Trophoblast cell (in vitro differentiated cells and primary cell): Measurements from ENCODE around the gene PPP1R12B.
"Not testable (repeated sequence)": the region's sequence is repeated elsewhere in the genome, so short reads cannot be mapped to it uniquely, and the experiment has no call there.

Source experiments
- DNase-seq, 2 donors: peaks; one replicate each; pipeline ENCODE4 v3.0.0-alpha.2; 2016
- H2AFZ ChIP-seq: 2 replicates; pipeline ENCODE4 v1.6.1; 2013; ENCODE audit warnings: low read length, moderate library complexity, mild to moderate bottlenecking; ENCODE audit not compliant: insufficient read depth, poor library complexity
- H2AK5ac ChIP-seq: 2 replicates; pipeline ENCODE4 v1.6.1; 2013; ENCODE audit warnings: mild to moderate bottlenecking, low read length
- H2BK120ac ChIP-seq: 2 replicates; pipeline ENCODE4 v1.6.1; 2013; ENCODE audit warnings: low read length, mild to moderate bottlenecking, moderate library complexity; ENCODE audit not compliant: insufficient read depth, poor library complexity
- H2BK12ac ChIP-seq: 2 replicates; pipeline ENCODE4 v1.6.1; 2013; ENCODE audit warnings: mild to moderate bottlenecking, low read length, moderate library complexity
- H2BK5ac ChIP-seq: 2 replicates; pipeline ENCODE4 v1.6.1; 2013; ENCODE audit warnings: low read length, low read depth, moderate library complexity, mild to moderate bottlenecking; ENCODE audit not compliant: poor library complexity
- H3K14ac ChIP-seq: 2 replicates; pipeline ENCODE4 v1.6.1; 2013; ENCODE audit warnings: mild to moderate bottlenecking, low read length
- H3K18ac ChIP-seq: 2 replicates; pipeline ENCODE4 v1.6.1; 2013; ENCODE audit warnings: mild to moderate bottlenecking, low read length
- H3K23ac ChIP-seq: 2 replicates; pipeline ENCODE4 v1.6.1; 2013; ENCODE audit warnings: low read length
- H3K27ac ChIP-seq: 2 replicates; pipeline ENCODE4 v1.5.1; 2013; ENCODE audit warnings: low read depth, mild to moderate bottlenecking, inconsistent platforms, low read length, moderate library complexity
- H3K27me3 ChIP-seq: 2 replicates; pipeline ENCODE4 v1.6.1; 2013; ENCODE audit warnings: inconsistent platforms, mild to moderate bottlenecking, low read length, moderate library complexity; ENCODE audit not compliant: insufficient read depth
- H3K36me3 ChIP-seq, 2 experiments: 1 replicate in 1 of 2; 2 replicates in 1 of 2; pipeline ENCODE4 v1.6.1; 2013; ENCODE audit warnings: low read length in 2 of 2, mild to moderate bottlenecking in 2 of 2, moderate library complexity in 1 of 2; ENCODE audit not compliant: insufficient read depth in 2 of 2, control insufficient read depth in 1 of 2
- H3K4ac ChIP-seq: 2 replicates; pipeline ENCODE4 v1.6.1; 2013; ENCODE audit warnings: low read depth, mild to moderate bottlenecking, low read length, moderate library complexity
- H3K4me1 ChIP-seq, 2 experiments: 1 replicate in 1 of 2; 2 replicates in 1 of 2; pipeline ENCODE4 v1.6.1; 2013; ENCODE audit warnings: low read length in 2 of 2, mild to moderate bottlenecking in 2 of 2, moderate library complexity in 1 of 2; ENCODE audit not compliant: insufficient read depth in 2 of 2, control insufficient read depth in 1 of 2
- H3K4me2 ChIP-seq: 2 replicates; pipeline ENCODE4 v1.6.1; 2013; ENCODE audit warnings: inconsistent platforms, mild to moderate bottlenecking, low read length, moderate library complexity
- H3K4me3 ChIP-seq: 2 replicates; pipeline ENCODE4 v1.5.1; 2013; ENCODE audit warnings: mild to moderate bottlenecking, low read depth, low read length, inconsistent platforms
- H3K79me1 ChIP-seq: one replicate; pipeline ENCODE4 v1.6.1; 2013; ENCODE audit warnings: low read length
- H3K79me2 ChIP-seq: 2 replicates; pipeline ENCODE4 v1.6.1; 2013; ENCODE audit warnings: low read length, mild to moderate bottlenecking; ENCODE audit not compliant: control insufficient read depth, insufficient read depth, poor library complexity
- H3K9ac ChIP-seq: 2 replicates; pipeline ENCODE4 v1.6.1; 2013; ENCODE audit warnings: mild to moderate bottlenecking, low read length
- H3K9me3 ChIP-seq: 2 replicates; pipeline ENCODE4 v1.6.1; 2013; ENCODE audit warnings: low read depth, mild to moderate bottlenecking, control low read depth, inconsistent platforms, low read length; ENCODE audit not compliant: insufficient read depth
- H4K12ac ChIP-seq: 2 replicates; pipeline ENCODE4 v1.6.1; 2013; ENCODE audit warnings: low read depth, mild to moderate bottlenecking, low read length, moderate library complexity
- H4K8ac ChIP-seq: 2 replicates; pipeline ENCODE4 v1.6.1; 2013; ENCODE audit warnings: low read depth, mild to moderate bottlenecking, low read length, moderate library complexity
- H4K91ac ChIP-seq: one replicate; pipeline ENCODE4 v1.6.1; 2013; ENCODE audit warnings: low read depth, mild to moderate bottlenecking, low read length, moderate library complexity
- WGBS: extraction: QIAGEN DNeasy Blood & Tissue Kit; methylation state at CpG from one replicate; pipeline ENCODE4 v1.1.7; 2013; ENCODE audit warnings: missing lambda C conversion rate; ENCODE audit not compliant: insufficient read length, insufficient coverage; ENCODE audit errors: extremely low coverage; 5-methylcytosine and 5-hydroxymethylcytosine counted together

The PPP1R12B gene

GRCh38 chr1:202460143-202460495 lies 111.6 kb downstream of the PPP1R12B start:
- H3K4me1 ChIP-seq, H3K4me2 ChIP-seq, H3K79me2 ChIP-seq, H3K14ac ChIP-seq, H3K4ac ChIP-seq, H4K12ac ChIP-seq, H4K91ac ChIP-seq, DNase-seq, H3K27me3 ChIP-seq, H3K36me3 ChIP-seq, H2BK12ac ChIP-seq, H3K9me3 ChIP-seq, H2AFZ ChIP-seq, H4K8ac ChIP-seq, H3K27ac ChIP-seq, H2BK5ac ChIP-seq, H3K9ac ChIP-seq, H2AK5ac ChIP-seq, H2BK120ac ChIP-seq, H3K79me1 ChIP-seq, H3K18ac ChIP-seq, H3K4me3 ChIP-seq, H3K23ac ChIP-seq: not testable (repeated sequence)

DNA sequence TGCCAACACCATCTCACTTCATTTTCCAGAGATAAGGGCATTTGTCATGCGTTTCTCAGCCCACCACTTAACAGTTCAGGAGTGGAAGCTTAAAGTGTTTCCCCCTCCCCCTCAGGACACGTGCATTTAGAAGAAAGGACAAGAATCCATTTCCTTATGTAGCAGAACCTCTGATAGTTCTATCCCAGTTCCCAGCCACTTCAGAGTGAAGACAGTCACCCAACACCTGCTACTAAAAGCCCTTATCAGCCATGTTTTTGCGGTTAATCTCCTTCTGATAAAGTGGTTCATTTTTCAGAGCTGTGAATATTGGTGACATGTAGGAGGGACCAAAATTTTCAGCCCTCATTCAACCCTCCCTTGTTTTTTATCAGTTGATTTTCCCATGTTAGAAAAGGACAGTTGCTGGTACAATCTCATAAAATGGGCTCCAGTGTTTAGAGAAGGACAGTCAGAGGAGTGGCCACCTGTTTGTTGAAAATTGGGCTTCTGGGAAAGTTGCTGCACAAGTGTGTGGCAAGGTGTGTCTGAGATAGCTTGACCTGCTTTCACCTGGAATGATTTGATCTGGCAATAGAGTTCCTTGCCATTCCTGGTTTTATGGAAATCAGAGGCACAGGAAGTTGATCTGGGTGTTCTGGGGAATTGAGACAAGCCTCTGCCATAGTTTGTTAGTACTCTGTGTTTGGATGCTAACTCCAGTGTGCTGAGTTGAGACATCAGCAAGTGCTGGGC lies 114.0 kb downstream of the PPP1R12B start:
- no peak for DNase-seq
- Histone ChIP-seq H4K91ac (no peak overlapping the region), H3K79me2 (no peaks in the 10 kb centered on the region), H3K9ac (no peak overlapping the region), H3K4ac (no peak overlapping the region), H3K23ac (no peak overlapping the region), H3K79me1 (no peaks in the 10 kb centered on the region), H3K4me3 (no peak overlapping the region), H3K4me1 (no peaks in the 10 kb centered on the region), H3K18ac (no peak overlapping the region), H3K14ac (no peak overlapping the region), H3K36me3 (no peaks in the 10 kb centered on the region), H2BK5ac (no peak overlapping the region), H3K27ac (no peak overlapping the region), H2BK120ac (no peak overlapping the region), H2BK12ac (no peak overlapping the region), H4K12ac (no peak overlapping the region), H2AK5ac (no peak overlapping the region), H4K8ac (no peak overlapping the region), H3K27me3 (no peaks in the 10 kb centered on the region), H3K9me3 (no peaks in the 10 kb centered on the region), H3K4me2 (no peak overlapping the region), H2AFZ (no peak overlapping the region)
- no CpG with 5 or more reads among the region's 3 CpGs for WGBS

- not testable (repeated sequence) for H3K18ac ChIP-seq, H3K9ac ChIP-seq, H3K23ac ChIP-seq, H3K4me3 ChIP-seq, H3K36me3 ChIP-seq, H3K79me1 ChIP-seq, H3K14ac ChIP-seq, H2AK5ac ChIP-seq, H3K4me2 ChIP-seq, H3K27ac ChIP-seq, H3K4me1 ChIP-seq, H3K27me3 ChIP-seq, H2BK120ac ChIP-seq, H3K9me3 ChIP-seq, H3K79me2 ChIP-seq, H2BK5ac ChIP-seq, H2BK12ac ChIP-seq, H3K4ac ChIP-seq, H4K8ac ChIP-seq, H4K12ac ChIP-seq, H2AFZ ChIP-seq, H4K91ac ChIP-seq
- DNase-seq, result peak; percentile 11 to 75
- no CpG with 5 or more reads among the region's 4 CpGs for WGBS
Observed at GRCh38 chr1:202464153-202464742, 115.7 kb downstream of the PPP1R12B start.

- H3K18ac ChIP-seq, H3K27me3 ChIP-seq, H3K4ac ChIP-seq, H2BK120ac ChIP-seq, DNase-seq, H3K14ac ChIP-seq, H3K79me2 ChIP-seq, H3K4me3 ChIP-seq, H3K9me3 ChIP-seq, H3K23ac ChIP-seq, H3K27ac ChIP-seq, H3K79me1 ChIP-seq, H3K36me3 ChIP-seq, H2BK5ac ChIP-seq, H4K8ac ChIP-seq, H2AK5ac ChIP-seq, H3K4me1 ChIP-seq, H2AFZ ChIP-seq, H3K4me2 ChIP-seq, H2BK12ac ChIP-seq, H4K12ac ChIP-seq, H4K91ac ChIP-seq, H3K9ac ChIP-seq: not testable (repeated sequence)
- WGBS, result no CpG with 5 or more reads among the region's 3 CpGs
Observed at GRCh38 chr1:202465644-202466270, 117.3 kb downstream of the PPP1R12B start.
